Activated CD8-positive, alpha-beta memory T cell treated with anti-CD3 and anti-CD28 coated beads, Interleukin-2, amount 50 U/mL, for 48 hours (primary cell): ENCODE measurements around the gene GOLGA8A.
A peak's percentile ranks its signal among the peaks of the same experiment; 100 is the strongest.
"Not testable (repeated sequence)": the region's sequence is repeated elsewhere in the genome, so short reads cannot be mapped to it uniquely, and the experiment has no call there.

Source experiments
- DNase-seq: peaks from one replicate; pipeline ENCODE4 v3.0.0-alpha.2; 2020

GOLGA8A gene

GRCh38 chr15:34437687-34438086 is at the start of gene GOLGA8A:
Gene GOLGA8A, minus strand, starts transcription at chr15:34437808. Its CDS starts 48,117 bp downstream, at chr15:34389691.
- peak; percentile 93 for DNase-seq

- no peak for DNase-seq
Observed at GRCh38 chr15:34483644-34484043, 46.0 kb upstream of the GOLGA8A start.

- no peak for DNase-seq
Observed at GRCh38 chr15:34481370-34481769, 43.8 kb upstream of the GOLGA8A start.

- DNase-seq = no peak
Observed at GRCh38 chr15:34473840-34474239, 36.2 kb upstream of the GOLGA8A start.

- DNase-seq = no peak
Observed at GRCh38 chr15:34472947-34473346, 35.3 kb upstream of the GOLGA8A start.

- DNase-seq = no peak
Observed at GRCh38 chr15:34470892-34471291, 33.3 kb upstream of the GOLGA8A start.

GRCh38 chr15:34470091-34470490 is 32.5 kb upstream of the GOLGA8A start:
- DNase-seq = no peak

GRCh38 chr15:34461730-34462129 is 24.1 kb upstream of the GOLGA8A start:
- DNase-seq = no peak

GRCh38 chr15:34460451-34460850 is 22.8 kb upstream of the GOLGA8A start:
- DNase-seq = no peak

GRCh38 chr15:34456658-34457057 is 19.1 kb upstream of the GOLGA8A start:
- no peak for DNase-seq

- DNase-seq = no peak
Observed at GRCh38 chr15:34442891-34443290, 5.3 kb upstream of the GOLGA8A start.

GRCh38 chr15:34439878-34440277 is 2.3 kb upstream of the GOLGA8A start:
- DNase-seq = no peak

- peak; percentile 80 for DNase-seq
Observed at GRCh38 chr15:34436956-34437442, 609 bp downstream of the GOLGA8A start.

GRCh38 chr15:34436126-34436955 is 1.3 kb downstream of the GOLGA8A start:
- peak; percentile 68 for DNase-seq

GRCh38 chr15:34435658-34436057 is 1.9 kb downstream of the GOLGA8A start:
- no peak for DNase-seq

- DNase-seq = no peak
Observed at GRCh38 chr15:34434627-34435305, 2.8 kb downstream of the GOLGA8A start.

- not testable (repeated sequence) for DNase-seq
Observed at GRCh38 chr15:34433956-34434626, 3.5 kb downstream of the GOLGA8A start.

GRCh38 chr15:34430642-34431041 is 7.0 kb downstream of the GOLGA8A start:
- not testable (repeated sequence) for DNase-seq

- not testable (repeated sequence) for DNase-seq
Observed at GRCh38 chr15:34423425-34424090, 14.1 kb downstream of the GOLGA8A start.

- DNase-seq = not testable (repeated sequence)
Observed at GRCh38 chr15:34420953-34421352, 16.7 kb downstream of the GOLGA8A start.

- not testable (repeated sequence) for DNase-seq
Observed at GRCh38 chr15:34418435-34418834, 19.2 kb downstream of the GOLGA8A start.

GRCh38 chr15:34409511-34409910 is 28.1 kb downstream of the GOLGA8A start:
- peak; percentile 30 for DNase-seq

- DNase-seq = not testable (repeated sequence)
Observed at GRCh38 chr15:34408973-34409372, 28.6 kb downstream of the GOLGA8A start.
